Cardiac septum (tissue), 1 donor: Measurements from ENCODE around the gene SYTL2. TPM values are rescaled to one million over a fixed set of nuclear protein-coding genes. Genes with fewer than 3 reads are reported as not detected.

Experiments
- DNase-seq: peaks from one replicate; pipeline ENCODE4 v3.0.0-alpha.2; 2020; ENCODE audit warnings: low spot score
- intact Hi-C: fragments of 100-400 bp; cut with DNase I; formaldehyde crosslinking; loops from one replicate; pipeline ENCODE4 v1.14.0; 2022
- total RNA-seq: library from RNA; stranded (reverse); fragmentation: NEBNext Ultra II Directional; extraction: Animal tissue kit (Norgen Biotek cat#: 25700); gene quantifications from one replicate; pipeline ENCODE4 v1.2.1, GENCODE V29; 2021
- donor health status: DM: no; HTN: no; CAD: no.

SYTL2 gene
- total RNA-seq, 1 donor from 2014 or later = 14.2 TPM

DNA sequence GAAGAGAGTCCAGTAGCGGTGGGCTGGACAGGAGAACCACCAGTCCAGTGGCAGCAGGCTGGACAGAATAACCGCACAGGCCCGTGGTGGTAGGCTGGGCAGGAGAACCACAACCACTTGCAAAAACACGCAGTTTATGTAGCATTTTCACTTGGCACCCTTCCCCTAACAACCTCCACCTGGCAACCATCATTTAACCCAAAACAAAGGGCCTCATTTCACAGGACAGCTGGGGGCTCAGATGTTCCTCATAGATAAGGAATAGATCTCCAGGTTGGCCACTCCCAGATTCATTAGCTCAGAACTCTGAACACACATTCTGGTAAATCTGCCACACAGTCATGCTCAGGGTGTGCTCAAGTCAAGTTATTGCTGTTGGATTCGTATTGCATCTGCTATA, 41.2 kb downstream of the SYTL2 start:
- intact Hi-C loops = no loop called here

DNA sequence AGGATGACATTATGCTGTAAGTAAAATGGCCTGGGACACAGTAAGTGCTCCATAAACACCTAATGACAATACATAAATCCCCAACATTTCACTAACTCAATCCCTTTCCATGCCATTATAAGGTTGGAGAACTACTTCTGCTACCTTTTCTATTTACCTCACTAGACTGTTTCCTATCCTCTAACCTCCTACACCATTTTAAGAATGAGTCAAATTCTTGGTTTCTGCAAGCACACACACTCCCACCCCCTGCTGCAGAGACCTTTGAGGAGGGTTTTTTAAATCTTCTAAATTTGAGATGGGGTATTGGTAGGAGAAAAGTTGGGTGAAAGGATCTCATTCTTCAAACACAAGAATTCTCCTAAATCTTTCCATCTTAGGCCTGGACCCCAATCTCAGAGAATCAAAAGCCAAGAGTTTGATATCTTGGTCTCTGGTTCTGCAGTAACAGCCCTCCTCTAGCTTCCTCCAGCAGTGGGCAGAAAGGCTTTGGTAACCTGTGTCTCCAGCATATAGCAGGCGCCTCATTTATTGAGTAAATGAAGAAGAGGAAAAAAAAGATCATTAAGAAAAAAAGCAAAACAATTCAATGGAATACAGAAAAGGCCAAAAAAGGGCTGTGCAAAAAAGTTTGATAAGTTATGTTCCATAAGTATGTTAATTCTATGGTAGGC, 42.3 kb downstream of the SYTL2 start:
- intact Hi-C loops = no loop called here

More for the DNA sequence above, 41.2 kb downstream of the SYTL2 start:
- no peak for DNase-seq

GRCh38 chr11:85767246-85767945, 43.5 kb downstream of the SYTL2 start:
- no peak for DNase-seq
- intact Hi-C loops = no loop called here

More for the DNA sequence above, 42.3 kb downstream of the SYTL2 start:
- DNase-seq = no peak

DNA sequence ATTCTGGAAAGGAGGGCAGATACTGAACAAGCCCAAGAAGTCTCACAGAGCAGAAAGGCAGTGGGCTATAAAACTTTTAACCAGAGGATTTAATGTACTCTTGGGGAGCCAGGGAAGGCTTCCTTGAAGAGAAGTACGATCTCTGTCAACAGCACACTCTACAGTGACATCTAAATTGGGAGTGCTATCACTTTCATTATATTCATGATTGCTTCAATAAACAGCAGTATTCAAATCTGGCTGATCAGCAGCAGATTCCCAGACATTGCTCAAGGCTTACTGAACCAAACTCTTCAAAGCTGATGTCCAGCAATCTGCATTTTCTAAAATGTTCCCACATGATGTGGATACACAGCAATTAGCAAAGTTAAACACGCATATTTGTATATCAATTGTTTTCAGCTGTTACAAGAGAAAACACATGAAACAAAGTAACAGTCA, 44.2 kb downstream of the SYTL2 start:
- intact Hi-C loops = no loop called here
- no peak for DNase-seq

- DNase-seq = no peak
- intact Hi-C loops = no loop called here
Measured at GRCh38 chr11:85764796-85765195, 46.1 kb downstream of the SYTL2 start.

DNA sequence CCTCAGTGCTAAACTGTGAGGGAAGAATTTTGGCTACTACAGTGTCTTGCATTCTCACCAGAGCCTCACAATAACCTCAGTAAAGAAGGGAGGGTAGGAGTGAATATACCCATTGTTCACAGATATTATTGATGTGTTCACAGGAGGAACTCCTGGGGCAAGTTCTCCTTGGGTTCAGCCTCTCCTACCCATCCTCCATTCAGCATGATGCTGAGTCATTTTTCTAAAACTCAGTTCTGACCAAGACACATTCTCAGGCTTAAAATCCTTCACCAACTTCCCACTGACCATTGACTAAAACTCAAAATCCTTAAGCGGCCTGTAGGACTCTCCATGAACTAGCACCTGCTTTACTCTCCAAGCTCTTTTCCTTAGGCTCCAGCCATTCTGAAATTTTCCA, 48.7 kb downstream of the SYTL2 start:
- intact Hi-C loops = no loop called here
- no peak for DNase-seq

DNA sequence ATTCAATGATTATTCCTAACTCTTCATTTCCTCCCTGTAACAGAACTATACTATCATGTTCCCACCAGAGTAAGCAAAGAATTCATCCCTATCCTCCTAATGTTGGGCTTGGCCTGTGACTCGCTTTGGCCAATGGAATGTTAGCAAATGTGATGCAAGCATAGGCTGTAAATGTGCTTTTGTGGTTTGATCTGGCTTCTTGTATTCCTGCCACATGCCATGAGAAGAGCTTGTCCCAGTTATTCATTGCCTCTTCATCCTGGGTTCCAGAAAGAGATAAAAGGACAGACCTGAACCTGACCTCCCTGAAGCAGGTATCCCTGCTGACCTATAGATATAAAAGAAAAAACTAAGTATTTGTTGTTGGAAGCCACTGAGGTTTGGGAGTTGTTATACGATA, 51.0 kb downstream of the SYTL2 start:
- intact Hi-C loops = no loop called here
- no peak for DNase-seq

DNA sequence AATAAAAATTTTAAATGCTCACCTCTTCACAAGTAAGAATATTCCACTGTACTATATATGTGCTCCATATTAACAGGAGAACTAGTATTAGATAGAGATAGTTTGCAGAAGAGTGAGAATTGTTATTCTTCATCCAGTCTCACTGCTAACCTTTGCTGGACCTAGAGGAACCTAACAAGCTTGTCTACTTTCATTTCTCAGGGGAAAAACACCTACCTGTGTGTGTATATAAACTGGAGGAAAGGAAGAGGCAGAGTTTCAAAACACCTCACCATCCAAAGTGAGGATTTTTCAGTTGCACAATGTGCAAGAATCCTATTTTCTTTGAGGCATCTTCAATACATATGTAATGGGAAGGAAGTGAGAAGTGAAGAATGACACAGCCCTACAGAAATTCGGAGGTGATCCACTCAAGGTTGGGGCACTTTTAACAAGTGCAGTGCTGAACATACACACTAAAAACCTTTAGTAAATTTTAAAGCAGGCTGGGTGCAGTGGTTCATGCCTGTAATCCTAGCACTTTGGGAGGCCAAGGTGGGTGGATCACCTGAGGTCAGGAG, 52.4 kb downstream of the SYTL2 start:
- DNase-seq = no peak
- intact Hi-C loops = no loop called here

GRCh38 chr11:85758026-85758425, 52.9 kb downstream of the SYTL2 start:
- DNase-seq = no peak
- intact Hi-C loops = no loop called here

DNA sequence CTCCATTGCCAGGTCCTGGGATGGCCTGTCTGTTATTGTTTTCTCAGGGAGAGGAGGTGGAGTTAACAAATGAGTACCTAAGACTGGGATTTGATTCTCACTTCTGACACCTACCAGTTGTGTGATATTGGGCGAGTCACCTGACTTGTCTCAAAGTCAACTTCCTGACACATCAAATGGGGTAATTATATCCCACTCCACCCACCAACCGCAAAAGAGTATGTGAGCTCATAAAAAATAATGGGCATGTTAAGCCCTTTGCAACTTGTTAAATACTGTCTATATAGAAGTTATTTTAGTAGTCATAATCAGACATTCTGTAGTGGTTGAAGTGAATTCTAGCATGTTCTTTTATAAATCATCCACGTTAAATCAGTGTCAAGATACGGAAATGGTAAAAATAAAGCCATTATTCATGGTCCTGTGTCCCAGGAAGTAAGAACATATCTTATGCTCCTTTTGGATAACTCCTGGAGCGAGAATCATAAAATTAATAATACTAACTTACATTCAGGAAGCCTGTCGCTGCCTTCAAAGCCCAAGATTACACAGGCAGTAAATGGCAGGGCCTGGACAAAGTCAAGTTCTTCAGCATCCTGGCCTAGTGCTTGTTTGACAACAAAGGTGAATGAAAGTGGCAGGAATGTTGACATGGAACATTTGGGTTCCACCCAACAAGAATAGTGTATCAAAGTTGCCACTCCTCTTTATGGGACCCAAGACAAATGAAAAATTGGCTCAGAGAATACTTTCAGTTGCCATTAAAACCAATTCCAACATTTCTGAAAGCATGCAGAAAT, 54.3 kb downstream of the SYTL2 start:
- intact Hi-C loops = no loop called here
- DNase-seq = no peak

DNA sequence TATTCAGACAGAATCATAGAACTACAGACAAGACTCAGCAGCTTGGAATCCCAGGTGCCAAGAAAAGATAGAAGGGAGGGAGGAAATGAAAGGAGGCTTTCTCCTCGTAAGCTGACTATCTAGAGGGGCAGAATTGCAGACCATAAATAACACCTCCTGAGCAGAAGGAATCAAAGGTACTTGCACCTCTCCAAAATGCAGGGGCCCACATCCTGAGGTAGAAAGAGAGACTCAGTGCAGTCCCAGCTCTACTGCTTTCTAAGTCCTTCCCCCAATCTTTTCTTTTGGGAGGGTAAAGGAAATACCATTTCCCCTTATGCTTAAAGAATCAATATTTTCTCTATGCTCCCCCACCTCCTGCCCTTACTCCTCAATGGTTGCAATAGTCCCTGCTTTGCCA, 55.2 kb downstream of the SYTL2 start:
- no peak for DNase-seq
- intact Hi-C loops = no loop called here

DNA sequence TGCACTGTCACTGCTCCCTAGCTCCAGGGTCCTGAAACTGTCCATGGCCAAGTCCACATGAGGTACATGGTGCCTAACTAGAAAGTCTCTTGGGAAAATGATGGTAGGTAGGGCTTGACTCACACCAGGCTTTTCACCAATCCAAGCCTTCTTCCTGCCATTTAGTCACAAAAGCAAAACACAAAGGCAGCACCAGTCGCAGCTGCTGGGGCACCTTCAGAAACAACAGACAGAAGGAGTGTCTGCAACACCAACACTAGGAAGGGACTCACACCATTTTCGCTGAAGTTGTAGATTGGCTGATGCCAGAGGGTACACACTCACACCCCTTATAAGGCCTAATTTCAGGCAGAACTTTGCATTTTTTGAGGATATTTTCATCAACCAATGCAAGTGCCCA, 55.7 kb downstream of the SYTL2 start:
- intact Hi-C loops = no loop called here
- DNase-seq = no peak

DNA sequence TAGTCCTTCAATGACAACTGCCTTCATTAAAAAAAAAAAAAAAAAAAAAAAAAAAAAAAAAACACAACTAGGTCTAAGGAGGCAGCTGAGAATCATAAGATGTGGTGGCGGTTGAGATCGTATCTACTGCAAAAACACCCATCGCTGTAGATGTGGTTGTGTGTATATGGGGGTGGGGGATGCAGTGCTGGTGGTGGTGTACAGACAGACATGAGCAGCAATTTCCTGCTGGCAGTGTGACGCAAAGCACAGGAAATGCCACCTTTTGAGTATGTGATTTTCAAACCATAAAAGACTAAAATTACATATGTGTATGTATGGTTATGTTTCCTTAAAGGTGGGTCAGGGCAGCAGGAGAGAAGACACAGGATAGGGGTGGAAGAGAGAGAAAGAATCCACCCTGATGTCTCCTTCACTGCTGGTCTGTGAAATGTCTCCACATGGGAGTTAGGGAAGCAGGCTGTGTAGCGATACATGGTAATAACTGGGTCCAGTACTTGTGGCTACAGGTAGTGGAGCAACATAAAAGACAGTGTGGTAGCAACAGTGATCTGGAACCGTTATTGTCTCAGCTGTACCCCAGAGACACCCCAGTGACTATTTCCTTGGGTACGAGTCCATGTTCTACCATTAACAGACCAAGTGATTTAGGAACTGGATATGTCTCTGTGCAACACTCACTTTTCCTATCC, 57.9 kb downstream of the SYTL2 start:
- no peak for DNase-seq
- intact Hi-C loops = no loop called here

DNA sequence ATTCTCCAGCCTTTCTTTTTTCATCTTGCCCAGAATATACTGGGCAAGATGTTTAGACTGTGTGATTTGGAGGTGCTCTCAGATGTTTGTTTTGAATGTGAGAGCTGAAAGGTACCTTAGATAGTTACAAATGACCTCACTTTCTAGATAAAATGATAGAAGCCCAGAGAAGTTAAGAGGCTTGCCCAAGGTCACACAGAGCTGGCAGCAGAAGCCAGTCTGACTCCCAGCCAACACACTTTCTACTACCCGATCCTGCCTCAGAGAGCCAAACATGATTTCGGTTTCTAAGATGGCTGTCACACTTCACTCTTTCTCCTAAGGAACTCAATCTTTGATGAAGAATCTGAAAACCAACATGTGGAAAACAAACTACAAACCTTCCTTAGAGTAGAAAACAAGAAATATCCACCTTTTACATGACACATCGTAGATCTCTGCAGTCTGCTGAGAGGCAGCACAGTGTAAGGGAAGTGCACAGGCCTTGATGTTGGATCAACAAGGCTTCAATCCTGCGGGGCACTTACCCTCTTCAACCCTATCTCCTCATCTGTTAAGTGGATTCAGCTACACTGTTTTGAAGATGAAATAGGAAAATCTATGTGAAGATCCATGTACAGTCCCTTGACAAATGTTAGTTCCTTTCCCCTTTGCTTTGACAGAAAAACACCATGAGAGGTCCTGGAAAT, 58.6 kb downstream of the SYTL2 start:
- intact Hi-C loops = no loop called here

GRCh38 chr11:85751724-85752123, 59.2 kb downstream of the SYTL2 start:
- DNase-seq = no peak
- intact Hi-C loops = no loop called here

More for the DNA sequence above, 58.6 kb downstream of the SYTL2 start:
- no peak for DNase-seq

DNA sequence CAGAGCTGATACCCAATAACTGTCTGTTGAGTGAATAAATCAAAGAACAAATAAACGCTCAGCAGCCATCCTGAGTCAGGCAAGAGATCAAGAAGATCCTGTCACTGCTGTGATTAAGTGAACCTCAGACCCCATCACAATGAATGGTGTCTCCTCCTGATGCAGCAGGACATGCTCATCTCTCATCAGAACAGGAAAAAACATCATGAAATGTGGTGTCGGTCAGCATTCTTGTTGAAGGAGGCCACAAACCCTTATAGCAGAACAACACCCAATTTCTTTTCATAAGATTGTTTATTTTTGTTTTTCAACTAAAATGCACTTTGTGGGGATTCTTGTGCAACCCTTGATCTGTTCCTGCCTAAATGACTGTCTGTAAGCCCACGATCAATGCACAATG, 60.3 kb downstream of the SYTL2 start:
- no peak for DNase-seq
- intact Hi-C loops = no loop called here

DNA sequence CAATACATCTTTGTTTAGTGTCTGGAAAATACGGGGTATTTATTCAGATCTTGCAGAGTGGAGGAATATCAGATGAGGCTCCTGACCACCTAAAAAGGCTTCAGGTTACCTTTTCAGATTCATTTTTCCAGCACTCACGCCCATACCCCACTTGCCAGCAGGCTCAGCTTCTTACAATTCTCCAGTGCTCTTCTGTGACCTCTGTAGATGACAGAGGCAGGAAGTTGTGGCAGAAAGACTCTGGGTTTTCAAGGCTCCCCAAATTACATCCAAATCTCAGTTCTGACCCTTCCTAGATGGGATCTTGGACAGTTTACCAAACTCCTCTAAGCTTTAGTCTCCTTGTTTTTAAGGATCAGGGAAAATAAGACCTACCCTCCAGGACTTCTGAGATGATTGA, 61.1 kb downstream of the SYTL2 start:
- no peak for DNase-seq
- intact Hi-C loops = no loop called here

- intact Hi-C loops = no loop called here
- no peak for DNase-seq
Measured at GRCh38 chr11:85749287-85749834, 61.6 kb downstream of the SYTL2 start.

DNA sequence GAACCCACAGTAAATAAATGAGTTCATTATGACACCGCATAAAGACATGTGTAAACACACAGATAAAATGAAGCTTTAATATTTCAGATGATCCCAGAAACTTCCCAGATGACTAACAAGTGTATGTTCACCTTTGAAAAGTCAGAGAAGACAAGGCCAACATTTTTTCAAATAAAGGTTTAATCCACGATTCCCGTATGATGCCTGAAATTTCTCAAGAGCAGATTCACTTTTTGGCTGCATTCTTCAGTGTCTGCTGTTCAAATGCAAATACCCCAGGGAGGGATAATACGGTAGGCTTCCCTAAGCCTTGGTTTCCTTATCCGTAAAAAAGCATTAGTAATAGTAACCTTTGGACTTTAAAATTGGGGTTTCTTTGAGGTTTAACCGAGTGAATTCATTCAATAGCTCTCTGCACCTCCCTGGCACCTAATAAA, 62.5 kb downstream of the SYTL2 start:
- DNase-seq = no peak
- intact Hi-C loops = no loop called here
